ENCODE measurements around the gene THAP12.

Gene THAP12

DNA sequence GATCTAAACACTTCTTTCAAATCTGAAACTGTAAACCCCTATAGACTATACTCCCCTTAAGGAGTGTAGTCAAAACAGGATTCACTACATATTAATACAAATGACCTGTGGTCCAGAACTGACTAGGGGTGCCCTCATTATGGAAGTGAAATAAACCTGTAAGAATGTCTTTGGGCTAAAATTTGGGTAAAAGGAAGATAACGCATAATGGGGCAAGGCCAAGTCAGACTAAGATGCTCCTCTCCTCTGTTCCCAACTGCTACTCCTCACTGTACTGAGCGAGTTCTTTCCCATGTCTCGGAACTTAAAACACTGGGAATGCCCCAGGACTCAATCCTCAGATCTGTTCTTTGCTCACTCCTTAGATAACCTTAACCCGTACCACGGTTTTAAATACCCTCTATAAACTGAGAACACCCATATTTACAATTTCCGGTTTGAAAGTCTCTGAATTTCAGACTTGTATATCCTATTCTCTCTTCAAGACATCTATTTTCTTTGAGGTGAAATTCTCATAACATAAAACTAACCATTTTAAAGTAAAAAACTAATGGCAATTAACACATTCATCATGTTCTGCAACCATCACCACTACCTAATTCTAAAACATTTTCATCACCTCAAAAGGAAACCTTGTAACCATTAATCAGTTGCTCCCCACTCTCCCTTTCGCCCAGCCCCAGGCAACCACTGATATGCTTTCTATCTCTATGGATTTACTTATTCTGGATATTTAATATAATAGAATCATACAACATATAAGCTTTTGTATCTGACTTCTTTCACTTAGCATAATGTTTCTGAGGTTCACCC is 4.0 kb downstream of the THAP12 start:
- no peak for DNase-seq (ENCODE audit: low spot score)

GRCh38 chr11:76371170-76371569 is 9.8 kb downstream of the THAP12 start:
- peak; percentile 54 for DNase-seq (ENCODE audit: low spot score)

DNA sequence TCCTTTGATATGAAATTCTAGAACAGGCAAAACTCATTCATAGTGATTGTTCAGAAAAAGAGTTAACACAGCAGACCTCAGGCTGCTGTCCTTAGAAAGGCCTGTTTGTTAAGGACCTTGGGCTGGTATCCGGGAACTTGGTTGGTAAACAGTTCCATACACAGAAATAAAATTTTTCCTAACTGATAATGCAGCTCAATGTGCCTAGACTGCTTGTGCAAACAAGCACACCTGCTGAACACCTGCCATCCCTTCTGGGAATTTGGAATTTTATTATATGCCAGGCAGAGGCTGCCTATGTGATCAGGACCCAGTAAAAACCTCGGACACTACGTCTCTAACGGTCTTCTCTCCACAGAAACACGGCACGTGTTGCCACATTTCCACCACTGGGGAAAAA is 11.5 kb downstream of the THAP12 start:
- DNase-seq (ENCODE audit: low spot score), result no peak

DNA sequence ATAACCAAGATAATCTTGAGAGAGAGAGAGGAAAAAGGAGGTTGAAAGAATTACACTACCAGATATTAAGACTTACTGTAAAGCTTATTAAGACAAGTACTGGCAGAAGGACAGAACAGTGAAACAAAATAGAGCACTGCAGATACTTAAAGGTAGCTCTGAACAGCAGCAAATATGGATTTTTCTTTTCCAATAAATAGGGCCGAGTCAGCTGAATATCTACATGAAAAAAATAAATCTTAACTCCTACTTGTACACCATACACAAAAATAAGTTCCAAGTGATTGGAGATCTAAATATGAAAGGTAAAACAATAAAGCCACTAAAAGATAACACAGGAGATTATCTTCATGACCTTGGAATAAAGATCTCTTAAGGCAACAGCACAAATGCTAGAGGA is 12.4 kb downstream of the THAP12 start:
- no peak for DNase-seq (ENCODE audit: low spot score)

GRCh38 chr11:76365038-76365679 is 15.8 kb downstream of the THAP12 start:
- no peak for DNase-seq (ENCODE audit: low spot score)

GRCh38 chr11:76362716-76363115 is 18.2 kb downstream of the THAP12 start:
- DNase-seq (ENCODE audit: low spot score), result no peak

- DNase-seq (ENCODE audit: low spot score), result no peak
Observed at GRCh38 chr11:76361776-76362175, 19.2 kb downstream of the THAP12 start.

DNA sequence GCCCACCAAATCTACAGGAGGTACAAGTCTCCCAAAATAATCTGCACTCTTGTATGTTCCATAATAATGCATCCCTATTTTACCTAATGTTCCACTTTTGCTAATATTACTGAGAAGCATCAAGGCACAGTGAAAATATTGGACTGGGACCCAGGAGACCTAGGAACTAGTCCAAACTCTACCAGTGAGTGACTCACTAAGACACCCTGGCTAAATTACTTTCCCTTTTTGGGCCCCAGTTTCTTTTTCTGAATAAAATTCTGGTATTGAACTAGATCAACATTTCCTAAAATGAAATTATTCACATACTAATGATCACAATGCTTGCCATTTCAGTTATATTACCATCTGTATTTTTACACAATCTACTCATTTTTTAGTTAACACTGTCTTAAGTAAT is 19.6 kb downstream of the THAP12 start:
- no peak for DNase-seq (ENCODE audit: low spot score)

DNA sequence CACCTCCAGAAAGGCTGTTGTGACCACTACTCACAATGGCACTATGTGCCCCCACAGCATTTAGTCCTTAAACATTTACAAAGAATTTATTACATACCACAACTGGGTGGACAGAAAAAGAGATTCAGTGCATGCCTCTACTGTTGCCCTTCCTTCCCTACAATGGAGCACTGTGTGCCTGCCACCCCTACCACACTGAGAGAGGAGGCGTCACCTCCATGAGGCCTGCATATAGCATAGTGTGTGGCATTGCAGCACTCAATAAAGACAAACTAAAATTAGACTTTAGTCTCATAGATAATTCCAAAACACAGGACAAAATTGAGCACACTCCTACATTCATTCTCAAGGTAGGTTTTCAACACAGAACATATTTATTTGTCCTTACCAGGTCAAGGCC is 25.8 kb downstream of the THAP12 start:
- DNase-seq (ENCODE audit: low spot score), result no peak

GRCh38 chr11:76348348-76348747 is 32.6 kb downstream of the THAP12 start:
- no peak for DNase-seq (ENCODE audit: low spot score)

GRCh38 chr11:76347466-76347865 is 33.5 kb downstream of the THAP12 start:
- no peak for DNase-seq (ENCODE audit: low spot score)

DNA sequence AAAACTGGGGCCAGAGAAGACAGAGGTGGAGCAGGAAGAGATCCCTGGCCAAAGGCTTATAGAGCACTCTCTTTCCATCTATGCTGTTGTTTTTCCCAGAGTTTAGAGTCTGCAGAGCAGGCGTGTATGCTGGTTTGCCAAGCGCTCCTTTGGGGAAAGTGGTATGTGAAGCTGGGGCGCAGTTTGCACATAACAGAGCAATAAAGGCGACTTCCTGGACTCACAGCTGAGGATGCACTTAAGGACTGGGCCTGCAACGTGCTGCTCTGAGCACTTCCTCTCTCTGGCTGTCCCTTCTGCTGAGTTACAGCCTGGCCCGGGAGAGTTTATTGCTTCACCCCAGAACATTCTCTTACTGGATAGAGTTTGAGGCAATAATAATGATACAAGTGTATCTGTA is 41.7 kb downstream of the THAP12 start:
- DNase-seq (ENCODE audit: low spot score), result no peak

DNA sequence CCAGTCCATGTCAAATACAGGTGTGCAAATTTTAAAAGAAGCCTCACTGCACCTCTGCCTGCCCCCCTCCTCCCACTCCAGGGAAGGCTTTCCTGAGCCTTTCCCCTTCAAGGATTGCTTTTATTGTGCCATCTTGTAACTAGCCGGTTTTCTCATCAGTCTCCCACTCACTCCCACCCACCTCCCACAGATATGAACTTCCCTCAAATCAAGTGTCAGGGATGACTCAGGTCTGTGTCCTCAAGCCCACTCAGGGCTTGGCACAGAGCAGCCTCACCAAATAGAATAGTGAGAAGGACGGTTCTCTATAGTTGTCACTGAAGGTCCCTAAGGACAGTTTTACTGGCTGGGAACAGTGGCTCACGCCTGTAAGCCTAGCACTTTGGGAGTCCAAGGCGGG is 43.0 kb downstream of the THAP12 start:
- no peak for DNase-seq (ENCODE audit: low spot score)

- DNase-seq (ENCODE audit: low spot score), result no peak
Observed at GRCh38 chr11:76337469-76337868, 43.5 kb downstream of the THAP12 start.

DNA sequence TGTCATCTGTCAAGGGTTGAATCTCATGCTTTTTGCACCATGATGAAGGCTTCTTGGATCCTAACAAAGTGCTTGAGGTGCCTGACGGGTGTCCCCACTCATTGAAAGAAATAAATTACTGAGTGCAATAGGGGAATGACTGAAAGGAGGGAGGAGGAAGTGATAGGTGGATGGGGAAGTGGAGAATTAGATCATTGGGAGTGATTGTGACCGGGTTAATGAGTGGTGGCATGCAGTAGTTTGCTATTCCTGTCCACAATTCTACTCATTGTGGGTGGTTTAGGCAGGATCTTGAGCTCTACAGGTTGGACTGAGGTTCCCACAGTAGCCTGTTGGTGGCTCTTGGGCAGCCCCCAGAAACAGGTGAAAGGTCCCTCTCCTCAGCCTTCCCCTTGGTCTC is 44.3 kb downstream of the THAP12 start:
- DNase-seq (ENCODE audit: low spot score), result no peak

DNA sequence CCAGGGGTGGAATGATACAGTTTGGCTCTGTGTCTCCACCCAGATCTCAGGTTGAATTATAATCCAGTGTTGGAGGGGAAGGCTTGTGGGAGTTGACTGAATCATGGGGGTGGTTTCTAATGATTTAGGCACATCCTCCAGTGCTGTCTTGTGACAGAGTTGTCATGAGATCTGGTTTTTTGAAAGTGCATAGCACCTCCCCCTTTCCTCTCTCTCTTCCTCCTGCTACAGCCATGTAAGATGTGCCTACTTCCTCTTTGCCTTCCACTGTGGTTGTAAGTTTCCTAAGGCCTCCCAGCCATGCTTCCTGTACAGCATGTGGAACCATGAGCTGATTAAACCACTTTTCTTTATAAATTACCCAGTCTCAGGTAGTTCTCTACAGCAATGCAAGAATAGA is 45.1 kb downstream of the THAP12 start:
- DNase-seq (ENCODE audit: low spot score), result no peak

- DNase-seq (ENCODE audit: low spot score), result no peak
Observed at GRCh38 chr11:76334826-76335389, 46.0 kb downstream of the THAP12 start.

DNA sequence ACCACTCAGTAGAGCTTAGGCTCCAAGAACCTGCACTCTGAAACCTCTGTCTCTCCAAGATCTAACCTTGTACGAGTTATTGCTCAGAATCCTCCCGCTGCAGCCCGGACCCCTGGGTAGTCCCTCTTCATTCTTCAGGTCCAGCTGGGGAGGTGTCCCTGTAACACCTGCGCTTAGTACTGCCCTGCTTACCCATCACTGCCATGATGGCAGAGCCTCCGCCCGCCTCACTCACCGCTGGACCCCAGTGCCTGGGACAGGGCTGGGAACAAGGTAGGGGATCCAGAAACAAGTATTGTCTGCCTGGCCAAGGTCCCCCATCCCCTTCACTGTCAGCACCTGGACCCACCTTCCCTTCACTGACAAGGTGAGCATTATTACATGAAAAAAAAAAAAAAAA is 50.3 kb downstream of the THAP12 start:
- DNase-seq (ENCODE audit: low spot score), result no peak

DNA sequence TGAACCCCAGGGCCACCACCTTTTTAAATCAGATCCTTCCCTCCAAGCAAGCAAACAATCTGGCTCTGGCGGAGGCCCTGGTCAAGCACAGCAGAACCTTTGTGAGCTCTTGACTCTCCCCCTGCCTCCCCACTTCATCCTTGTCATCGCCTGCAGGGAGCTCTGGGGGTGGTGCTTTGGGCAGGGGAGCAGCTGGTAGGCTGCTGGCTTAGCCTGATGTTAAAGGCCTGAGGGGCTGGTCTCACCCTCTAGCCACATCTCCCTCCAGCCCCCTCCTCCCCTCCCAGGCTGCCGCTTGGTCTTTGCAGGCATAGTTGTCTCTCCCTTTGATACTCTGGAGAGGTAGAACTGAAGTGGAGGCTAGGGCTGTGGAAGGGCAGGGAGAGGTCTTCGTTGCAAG is 50.9 kb downstream of the THAP12 start:
- no peak for DNase-seq (ENCODE audit: low spot score)

GRCh38 chr11:76329084-76329648 is 51.8 kb downstream of the THAP12 start:
- peak; percentile 41 for DNase-seq (ENCODE audit: low spot score)

DNA sequence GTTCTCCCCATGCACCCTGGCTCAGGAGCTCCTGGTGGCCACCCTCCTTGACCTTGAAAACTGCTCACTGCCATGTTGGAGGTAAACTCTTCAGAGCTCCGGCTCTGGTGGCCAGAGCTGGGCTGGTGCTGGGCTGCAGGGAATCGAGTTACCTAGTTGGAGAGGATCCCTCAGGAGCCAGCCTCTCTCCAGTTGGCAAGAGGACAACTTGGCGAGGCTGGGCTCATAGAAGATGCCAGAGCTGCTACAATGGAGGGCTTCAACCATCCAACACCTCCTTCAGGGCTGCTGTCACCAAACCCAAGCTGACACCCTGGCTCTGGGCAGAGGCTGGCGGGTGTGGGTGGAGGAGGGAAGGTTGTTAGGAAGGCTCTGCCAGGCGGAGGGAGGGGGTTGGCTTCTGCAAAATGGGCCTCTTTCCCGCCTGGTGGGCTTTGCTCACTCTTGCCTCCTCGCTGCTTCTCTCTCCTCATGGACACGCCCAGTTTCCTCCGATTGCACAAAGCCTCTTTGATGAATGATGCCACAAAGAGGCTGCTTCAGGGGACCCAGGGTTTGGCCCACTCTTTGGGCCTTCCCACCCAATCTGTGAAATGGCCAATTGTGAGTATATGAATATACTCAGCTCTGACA is 53.1 kb downstream of the THAP12 start:
- DNase-seq (ENCODE audit: low spot score), result no peak

DNA sequence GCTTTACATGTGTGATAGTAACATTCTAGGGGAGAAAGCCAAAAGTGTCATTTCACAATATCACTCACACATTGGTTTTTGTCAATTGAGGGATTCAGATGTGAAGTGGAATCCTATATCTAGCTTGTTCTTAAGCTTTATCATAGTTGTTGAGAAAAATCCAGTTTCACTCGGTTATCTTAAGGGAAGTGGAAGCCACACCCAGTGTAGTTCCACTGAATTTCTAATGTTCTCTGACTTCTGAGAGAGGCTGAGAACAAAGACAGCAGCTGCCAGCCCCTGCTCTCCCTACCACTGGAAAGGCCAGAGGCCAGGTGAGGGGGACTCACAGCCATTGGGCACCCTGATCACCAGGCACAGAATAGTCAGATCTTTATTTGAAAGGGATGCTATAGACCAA is 53.7 kb downstream of the THAP12 start:
- no peak for DNase-seq (ENCODE audit: low spot score)

GRCh38 chr11:76325185-76325584 is 55.7 kb downstream of the THAP12 start:
- DNase-seq (ENCODE audit: low spot score), result no peak

All from hepatic stellate cell (primary cell).